RWPE1 (cell line): Measurements from ENCODE around the gene ATL1.

ENCODE experiments used
- CTCF ChIA-PET: fragments of 350-600 bp; sonication (Branson Sonifier 250); formaldehyde crosslinking; extraction: SDS; loops from one replicate; lab custom pipeline; 2021; lab: Yijun Ruan, JAX
- POLR2A ChIA-PET: fragments of 400-600 bp; formaldehyde crosslinking; extraction: SDS; loops from one replicate; lab custom pipeline; 2020; ENCODE audit warnings: antibody characterized with exemption; ENCODE audit not compliant: low non-redundant PET; lab: Yijun Ruan, JAX
- DNase-seq: peaks from one replicate; pipeline ENCODE4 v3.0.0; 2012; ENCODE audit warnings: low spot score
- H3K27ac ChIP-seq: fragments of 450-650 bp; 2 replicates; pipeline ENCODE4 v1.5.1; 2017
- TF ChIP-seq, protein P1 (sequence below): fragments of 450-650 bp; conservative IDR thresholded peaks from 2 replicates; pipeline ENCODE4 v1.5.1; 2017; ENCODE audit warnings: low read depth, mild to moderate bottlenecking

ATL1 gene

DNA sequence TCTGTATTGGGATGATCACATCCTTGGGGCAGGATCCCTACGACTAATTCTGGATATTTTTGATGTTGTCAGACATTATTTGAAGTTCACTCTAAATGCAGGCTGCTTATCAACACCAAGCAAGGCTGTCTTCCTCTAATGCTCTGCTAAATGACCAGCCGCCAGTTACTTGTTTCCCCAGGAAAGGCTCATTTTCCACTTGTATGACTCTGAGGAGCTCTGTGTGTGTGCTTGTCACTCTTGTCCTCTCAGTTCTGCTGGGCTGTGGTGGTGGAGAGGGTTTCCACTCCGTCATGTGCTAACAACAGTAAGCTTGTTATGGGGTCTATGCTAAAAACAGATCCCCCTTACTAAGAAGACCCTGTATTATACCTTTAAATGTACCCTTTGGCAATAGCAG, 42.1 kb downstream of the ATL1 start:
- TF ChIP-seq, protein P1, sequence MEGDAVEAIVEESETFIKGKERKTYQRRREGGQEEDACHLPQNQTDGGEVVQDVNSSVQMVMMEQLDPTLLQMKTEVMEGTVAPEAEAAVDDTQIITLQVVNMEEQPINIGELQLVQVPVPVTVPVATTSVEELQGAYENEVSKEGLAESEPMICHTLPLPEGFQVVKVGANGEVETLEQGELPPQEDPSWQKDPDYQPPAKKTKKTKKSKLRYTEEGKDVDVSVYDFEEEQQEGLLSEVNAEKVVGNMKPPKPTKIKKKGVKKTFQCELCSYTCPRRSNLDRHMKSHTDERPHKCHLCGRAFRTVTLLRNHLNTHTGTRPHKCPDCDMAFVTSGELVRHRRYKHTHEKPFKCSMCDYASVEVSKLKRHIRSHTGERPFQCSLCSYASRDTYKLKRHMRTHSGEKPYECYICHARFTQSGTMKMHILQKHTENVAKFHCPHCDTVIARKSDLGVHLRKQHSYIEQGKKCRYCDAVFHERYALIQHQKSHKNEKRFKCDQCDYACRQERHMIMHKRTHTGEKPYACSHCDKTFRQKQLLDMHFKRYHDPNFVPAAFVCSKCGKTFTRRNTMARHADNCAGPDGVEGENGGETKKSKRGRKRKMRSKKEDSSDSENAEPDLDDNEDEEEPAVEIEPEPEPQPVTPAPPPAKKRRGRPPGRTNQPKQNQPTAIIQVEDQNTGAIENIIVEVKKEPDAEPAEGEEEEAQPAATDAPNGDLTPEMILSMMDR = no peak
- POLR2A ChIA-PET = no interaction called here
- H3K27ac ChIP-seq = no peak overlapping the region
- no peak for DNase-seq
- CTCF ChIA-PET = no interaction called here

DNA sequence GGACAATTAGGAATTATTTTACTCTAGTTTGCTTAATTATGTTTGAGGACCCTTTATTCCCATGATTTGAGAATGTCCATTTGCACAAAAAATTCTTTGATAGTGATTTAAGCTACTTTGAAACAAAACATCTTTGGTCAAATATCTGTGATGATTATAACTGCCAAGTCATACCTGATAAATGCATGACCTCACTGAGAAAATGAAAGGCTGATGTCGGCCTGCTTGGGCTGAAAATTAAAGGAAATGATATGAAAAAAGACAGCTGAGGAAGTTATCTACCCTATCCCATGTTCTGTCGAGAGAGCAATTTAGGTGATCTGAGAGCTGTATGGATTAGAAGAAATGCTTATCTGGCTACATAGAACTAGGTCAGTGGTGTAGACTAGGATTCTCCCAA, 43.6 kb downstream of the ATL1 start:
- POLR2A ChIA-PET = no interaction called here
- CTCF ChIA-PET = interaction anchor here (0.8 kb wide), 1 partner anchor 22 kb away, joined by 4 read pairs; no protein-coding TSS in a partner anchor
- H3K27ac ChIP-seq = no peak overlapping the region
- no peak for DNase-seq
- TF ChIP-seq, protein P1 = no peak

DNA sequence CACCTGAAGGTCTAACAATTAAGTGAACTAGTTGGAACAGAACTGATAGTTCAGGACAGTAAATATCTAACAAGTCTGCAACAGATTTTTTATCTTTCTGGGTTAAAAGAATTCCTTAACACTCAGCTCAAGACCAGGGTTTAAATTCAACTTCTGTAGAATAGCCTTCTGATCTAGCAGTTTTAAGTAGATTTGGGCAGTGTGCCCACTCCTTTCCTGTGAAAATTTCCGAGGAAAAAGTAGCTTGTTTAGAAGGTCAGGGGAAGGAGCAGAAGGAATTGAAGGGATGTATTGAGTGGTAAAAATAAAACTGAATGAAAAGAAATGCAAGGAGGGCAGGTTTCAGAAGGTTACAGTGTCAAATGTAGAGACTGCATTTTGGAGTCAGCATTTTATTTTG, 45.8 kb downstream of the ATL1 start:
- TF ChIP-seq, protein P1 = no peak
- ChIA-PET POLR2A (no interaction called here), CTCF (no interaction called here)
- DNase-seq = no peak
- H3K27ac ChIP-seq = no peak overlapping the region

DNA sequence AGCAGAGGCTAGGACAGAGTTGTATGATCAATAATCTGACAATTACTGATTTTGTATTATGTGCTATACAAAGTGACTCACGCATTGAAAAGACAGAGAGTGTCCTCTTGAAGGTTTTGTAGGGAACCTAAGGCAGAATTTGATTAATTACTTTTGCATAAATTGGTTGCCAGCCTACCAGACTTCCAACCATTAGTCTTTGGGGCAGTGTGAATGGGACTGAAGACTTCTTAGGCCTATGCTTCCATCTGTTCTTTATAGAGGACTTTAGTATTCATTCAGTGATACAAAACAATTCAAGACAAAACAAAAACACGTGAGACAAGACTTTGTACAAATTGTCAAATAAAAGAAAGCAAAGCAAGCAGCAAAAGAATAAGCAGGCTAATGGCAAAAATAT, 46.5 kb downstream of the ATL1 start:
- ChIA-PET CTCF (interaction anchor here (0.7 kb wide), 1 partner anchor 151 kb away, joined by 5 read pairs; no protein-coding TSS in a partner anchor), POLR2A (interaction anchor here (0.7 kb wide), 1 partner anchor 345 kb away, joined by 5 read pairs; no protein-coding TSS in a partner anchor)
- DNase-seq = no peak
- no peak overlapping the region for H3K27ac ChIP-seq
- TF ChIP-seq, protein P1 = no peak

DNA sequence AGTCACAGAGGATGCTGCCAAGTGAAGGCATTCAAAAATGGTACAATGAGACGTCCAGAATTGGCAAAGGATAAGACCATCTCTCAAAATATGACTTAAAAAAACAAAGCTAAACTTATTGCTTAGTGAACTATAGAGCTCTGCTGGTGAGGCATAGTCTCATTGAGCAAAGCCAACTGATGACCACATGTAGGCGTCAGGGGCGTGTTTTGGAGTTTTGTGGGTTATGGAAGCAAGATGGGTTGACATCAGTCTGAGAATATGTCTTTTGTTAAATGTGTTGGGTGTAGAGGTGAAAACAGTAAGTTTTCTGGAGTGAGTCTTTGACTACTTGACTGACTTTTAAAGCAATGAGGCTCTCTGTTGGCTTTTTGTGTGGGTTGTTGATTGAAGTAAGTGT, 47.2 kb downstream of the ATL1 start:
- DNase-seq = no peak
- no peak overlapping the region for H3K27ac ChIP-seq
- TF ChIP-seq, protein P1 = no peak
- CTCF ChIA-PET = interaction anchor here (0.7 kb wide), 1 partner anchor 150 kb away, joined by 5 read pairs; no protein-coding TSS in a partner anchor
- POLR2A ChIA-PET = interaction anchor here (0.7 kb wide), 1 partner anchor 344 kb away, joined by 5 read pairs; no protein-coding TSS in a partner anchor

DNA sequence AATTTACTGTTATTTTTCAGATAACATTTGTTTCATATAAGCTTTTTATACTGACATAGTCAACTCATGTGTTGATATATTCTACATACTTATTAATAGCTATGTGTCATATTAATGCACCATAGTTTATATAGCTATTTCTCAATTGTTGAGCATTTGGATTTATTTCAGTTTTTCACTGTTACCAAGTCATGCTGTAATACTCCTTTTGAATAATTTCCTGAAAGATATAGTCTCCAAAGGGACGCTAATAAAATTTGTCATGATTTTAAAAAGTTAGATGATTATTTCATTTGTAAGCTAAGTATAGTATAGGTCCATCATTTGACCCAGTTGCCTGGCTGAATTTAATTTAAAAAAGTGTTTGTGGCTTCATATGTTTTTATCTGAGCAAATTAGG, 47.8 kb downstream of the ATL1 start:
- TF ChIP-seq, protein P1 = no peak
- CTCF ChIA-PET = no interaction called here
- no peak for DNase-seq
- POLR2A ChIA-PET = no interaction called here
- no peak overlapping the region for H3K27ac ChIP-seq
